ENCODE results near the gene ZNF761. TPM values are rescaled to one million over a fixed set of nuclear protein-coding genes. Genes with fewer than 3 reads are reported as not detected.

ZNF761 gene
- total RNA-seq, 1 experiment from 2014 or later: 3.9 TPM

DNA sequence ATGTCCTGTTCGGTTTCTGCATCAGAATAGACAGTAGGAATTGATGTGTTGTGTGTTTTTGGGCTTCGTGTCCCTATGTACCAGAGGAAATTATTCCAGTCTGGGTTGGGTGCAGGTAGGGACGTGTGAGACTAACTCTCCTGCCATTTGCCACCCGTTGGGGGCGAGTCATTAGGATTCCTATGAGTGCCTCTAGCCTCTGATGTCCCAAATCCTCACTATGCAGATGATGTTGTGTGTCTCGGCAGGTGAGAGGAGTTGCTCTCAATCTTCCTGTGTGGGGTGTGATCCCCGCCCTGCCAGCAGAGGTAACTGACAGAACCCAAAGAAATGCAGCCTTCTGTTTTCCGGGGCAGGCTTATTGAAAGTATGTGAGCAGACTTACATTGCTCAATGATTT is 74.9 kb downstream of the ZNF761 start:
- DNase-seq (ENCODE audit: low read depth): no peak

Small RNA genes lying within 50 kb of the gene (small RNA-seq; reads per million reads assigned to genes)
- gene RPL39P36: not detected

Other genes with a start within 250 kb of the ZNF761 start
- gene ZNF665, start 238.6 kb upstream of the ZNF761 start, total RNA-seq (2014; rRNA removed; shearing (Covaris generic)): not detected in 2 replicates
- gene ZNF677, start 177.1 kb upstream of the ZNF761 start, total RNA-seq (2014; rRNA removed; shearing (Covaris generic)): not detected in 2 replicates
- gene VN1R2, start 173.7 kb upstream of the ZNF761 start, total RNA-seq (2014; rRNA removed; shearing (Covaris generic)): not detected in 2 replicates
- not detected in 2 replicates for gene VN1R4, start 164.3 kb upstream of the ZNF761 start, total RNA-seq (2014; rRNA removed; shearing (Covaris generic))
- gene ZNF845, start 98.2 kb upstream of the ZNF761 start, total RNA-seq (2014; rRNA removed; shearing (Covaris generic)): 4.1 and 4.9 TPM in 2 replicates
- 0.73 and 0.85 TPM in 2 replicates for gene ZNF525, start 66.3 kb upstream of the ZNF761 start, total RNA-seq (2014; rRNA removed; shearing (Covaris generic))
- gene ZNF765, start 36.8 kb upstream of the ZNF761 start, total RNA-seq (2014; rRNA removed; shearing (Covaris generic)): 5.8 and 8.0 TPM in 2 replicates
- gene ZNF813, start 35.7 kb downstream of the ZNF761 start, total RNA-seq (2014; rRNA removed; shearing (Covaris generic)): 0.98 and 1.1 TPM in 2 replicates
- gene ZNF331, start 106.2 kb downstream of the ZNF761 start, total RNA-seq (2014; rRNA removed; shearing (Covaris generic)): 5.2 and 6.1 TPM in 2 replicates
- not detected in 2 replicates for gene DPRX, start 200.0 kb downstream of the ZNF761 start, total RNA-seq (2014; rRNA removed; shearing (Covaris generic))